SK-N-SH (cell line): ENCODE results near the gene ZNF438. TPM values are rescaled to one million over a fixed set of nuclear protein-coding genes. Genes with fewer than 3 reads are reported as not detected.

Experiments
- CTCF ChIA-PET: fragments of 300-600, 350-600 bp; formaldehyde crosslinking; extraction: SDS; loops from one replicate; lab custom pipeline; 2021; lab: Yijun Ruan, JAX
- POLR2A ChIA-PET: fragments of 350-600 bp; sonication (Branson Sonifier 250); formaldehyde crosslinking; extraction: SDS; loops from one replicate; lab custom pipeline; 2020; ENCODE audit warnings: antibody characterized with exemption, inconsistent platforms; lab: Yijun Ruan, JAX
- DNase-seq: peaks from one replicate; pipeline ENCODE4 v3.0.0; 2012
- H2AFZ ChIP-seq: fragments of 200-600 bp; sonication (generic); 2 replicates; pipeline ENCODE4 v1.8.1; 2016; ENCODE audit warnings: antibody characterized with exemption, mild to moderate bottlenecking, low read depth
- H3F3A ChIP-seq: fragments of 200-600 bp; sonication (generic); replicated peaks from 2 replicates; pipeline ENCODE3; 2016; ENCODE audit warnings: antibody characterized with exemption, mild to moderate bottlenecking; ENCODE audit not compliant: insufficient read depth
- H3K27ac ChIP-seq, 2 experiments: fragments of 200-500 bp in 1 of 2; fragments of 200-600 bp in 1 of 2; sonication (Bioruptor generic) in 1 of 2; sonication (generic), shearing (Covaris generic) in 1 of 2; 2 replicates each; pipeline versions ENCODE4 v1.5.1 to v1.6.1; 2014 to 2016; ENCODE audit warnings: low read depth in 2 of 2, inconsistent platforms in 1 of 2, low read length in 1 of 2, mild to moderate bottlenecking in 1 of 2, mixed read lengths in 1 of 2
- H3K27me3 ChIP-seq: fragments of 200-600 bp; sonication (generic), shearing (Covaris generic); 2 replicates; pipeline ENCODE4 v1.6.1; 2016; ENCODE audit warnings: mixed run types; ENCODE audit not compliant: insufficient read depth
- H3K36me3 ChIP-seq, 2 experiments: fragments of 200-500 bp in 1 of 2; fragments of 200-600 bp in 1 of 2; sonication (Bioruptor generic) in 1 of 2; sonication (generic) in 1 of 2; replicated peaks in 1 of 2; 2 replicates each; pipeline versions ENCODE3 to v1.5.1; 2014 to 2016; ENCODE audit warnings: low read length in 1 of 2, mild to moderate bottlenecking in 1 of 2; ENCODE audit not compliant: insufficient read depth in 2 of 2, control insufficient read depth in 1 of 2
- H3K4me1 ChIP-seq, 2 experiments: fragments of 200-500 bp in 1 of 2; fragments of 200-600 bp in 1 of 2; sonication (Bioruptor generic) in 1 of 2; sonication (generic), shearing (Covaris generic) in 1 of 2; 2 replicates each; pipeline versions ENCODE4 v1.5.1 to v1.6.1; 2014 to 2016; ENCODE audit warnings: low read depth in 1 of 2, low read length in 1 of 2, mixed run types in 1 of 2; ENCODE audit not compliant: insufficient read depth in 2 of 2, control insufficient read depth in 1 of 2
- H3K4me2 ChIP-seq: fragments of 200-600 bp; sonication (generic), shearing (Covaris generic); 2 replicates; pipeline ENCODE4 v1.6.1; 2017; ENCODE audit warnings: mixed run types
- H3K4me3 ChIP-seq, 2 experiments: fragments of 200-500 bp in 1 of 2; fragments of 200-600 bp in 1 of 2; sonication (Bioruptor generic) in 1 of 2; sonication (generic), shearing (Covaris generic) in 1 of 2; 2 replicates each; pipeline versions ENCODE4 v1.5.1 to v1.8.1; 2014 to 2016; ENCODE audit warnings: low read depth in 2 of 2, inconsistent platforms in 1 of 2, low read length in 1 of 2, mild to moderate bottlenecking in 1 of 2, mixed read lengths in 1 of 2, moderate library complexity in 1 of 2
- H3K79me2 ChIP-seq: fragments of 200-600 bp; sonication (generic); 2 replicates; pipeline ENCODE4 v1.8.1; 2017; ENCODE audit warnings: mild to moderate bottlenecking; ENCODE audit not compliant: insufficient read depth
- H3K9ac ChIP-seq: fragments of 200-600 bp; sonication (generic); 2 replicates; pipeline ENCODE4 v1.6.1; 2017; ENCODE audit warnings: mixed run types
- H3K9me2 ChIP-seq: fragments of 200-600 bp; sonication (generic); 2 replicates; pipeline ENCODE4 v1.6.1; 2017; ENCODE audit warnings: mixed run types
- H3K9me3 ChIP-seq: fragments of 200-600 bp; sonication (generic); 2 replicates; pipeline ENCODE4 v1.6.1; 2017; ENCODE audit warnings: mixed run types, mild to moderate bottlenecking, moderate library complexity
- H4K20me1 ChIP-seq: fragments of 200-600 bp; sonication (generic); 2 replicates; pipeline ENCODE4 v1.6.1; 2017; ENCODE audit warnings: mild to moderate bottlenecking, mixed run types; ENCODE audit not compliant: insufficient read depth
- EP300 ChIP-seq, 2 experiments: IDR thresholded peaks; 2 replicates each; pipeline versions ENCODE4 v1.4.0 to v1.6.1; 2012; ENCODE audit warnings: borderline replicate concordance in 1 of 2, low read depth in 1 of 2, low read length in 1 of 2
- EZH2phosphoT487 ChIP-seq: fragments of 200-600 bp; sonication (generic); IDR thresholded peaks from 2 replicates; pipeline ENCODE4 v1.6.1; 2017; ENCODE audit warnings: low read depth, mixed run types, mild to moderate bottlenecking, antibody characterized with exemption, moderate library complexity, borderline replicate concordance
- FOSL2 ChIP-seq: IDR thresholded peaks from 2 replicates; pipeline ENCODE4 v1.4.0; 2012; ENCODE audit warnings: low read depth, mild to moderate bottlenecking, moderate library complexity, borderline replicate concordance
- FOXM1 ChIP-seq: IDR thresholded peaks from 2 replicates; pipeline ENCODE4 v1.4.0; 2012; ENCODE audit warnings: low read depth, mild to moderate bottlenecking
- GATA2 ChIP-seq: sonication (generic); formaldehyde crosslinking; IDR thresholded peaks from 2 replicates; pipeline ENCODE4 v1.5.0; 2020; ENCODE audit warnings: mild to moderate bottlenecking, missing genetic modification reagents
- MEF2A ChIP-seq: IDR thresholded peaks from 2 replicates; pipeline ENCODE4 v1.4.0; 2012; ENCODE audit warnings: low read depth, borderline replicate concordance
- MXI1 ChIP-seq: IDR thresholded peaks from 2 replicates; pipeline ENCODE4 v1.6.1; 2012; ENCODE audit warnings: mild to moderate bottlenecking, low read depth, low read length, improper control_type of control experiment
- NFIC ChIP-seq: IDR thresholded peaks from 2 replicates; pipeline ENCODE4 v1.4.0; 2012; ENCODE audit warnings: borderline replicate concordance
- SMC3 ChIP-seq: IDR thresholded peaks from 2 replicates; pipeline ENCODE4 v1.6.1; 2012; ENCODE audit warnings: low read depth, low read length, improper control_type of control experiment
- TEAD4 ChIP-seq: IDR thresholded peaks from 2 replicates; pipeline ENCODE4 v1.4.0; 2012; ENCODE audit warnings: mild to moderate bottlenecking, borderline replicate concordance; ENCODE audit not compliant: insufficient read depth
- WGBS: methylation state at CpG from one replicate; pipeline ENCODE4 v1.1.6; 2017; ENCODE audit warnings: low lambda C conversion rate; 5-methylcytosine and 5-hydroxymethylcytosine counted together
- polyA plus RNA-seq, 3 experiments: library from polyadenylated mRNA; depleted of rRNA; stranded (reverse); fragments of >200 nt; gene quantifications; 2 replicates each; pipeline ENCODE4 v1.2.3, GENCODE V29; 2012
- TF ChIP-seq, protein P1 (sequence below): fragments of 200-600 bp; sonication (generic); IDR thresholded peaks from 2 replicates; pipeline ENCODE4 v1.6.1; 2017; ENCODE audit warnings: antibody characterized with exemption, mild to moderate bottlenecking, moderate library complexity
- TF ChIP-seq, protein P2 (sequence below): IDR thresholded peaks from 2 replicates; pipeline ENCODE4 v1.4.0; 2012; ENCODE audit warnings: low read depth, borderline replicate concordance
- TF ChIP-seq, protein P3 (sequence below): IDR thresholded peaks from 2 replicates; pipeline ENCODE4 v1.4.0; 2012; ENCODE audit warnings: low read depth, borderline replicate concordance
- TF ChIP-seq, protein P4 (sequence below): IDR thresholded peaks from 2 replicates; pipeline ENCODE4 v1.6.1; 2012; ENCODE audit warnings: mild to moderate bottlenecking, low read depth, low read length, moderate library complexity

ZNF438 gene
- polyA plus RNA-seq, 1 of the 3 experiments (the other 2 are of a cell fraction) = 2.1 TPM

DNA sequence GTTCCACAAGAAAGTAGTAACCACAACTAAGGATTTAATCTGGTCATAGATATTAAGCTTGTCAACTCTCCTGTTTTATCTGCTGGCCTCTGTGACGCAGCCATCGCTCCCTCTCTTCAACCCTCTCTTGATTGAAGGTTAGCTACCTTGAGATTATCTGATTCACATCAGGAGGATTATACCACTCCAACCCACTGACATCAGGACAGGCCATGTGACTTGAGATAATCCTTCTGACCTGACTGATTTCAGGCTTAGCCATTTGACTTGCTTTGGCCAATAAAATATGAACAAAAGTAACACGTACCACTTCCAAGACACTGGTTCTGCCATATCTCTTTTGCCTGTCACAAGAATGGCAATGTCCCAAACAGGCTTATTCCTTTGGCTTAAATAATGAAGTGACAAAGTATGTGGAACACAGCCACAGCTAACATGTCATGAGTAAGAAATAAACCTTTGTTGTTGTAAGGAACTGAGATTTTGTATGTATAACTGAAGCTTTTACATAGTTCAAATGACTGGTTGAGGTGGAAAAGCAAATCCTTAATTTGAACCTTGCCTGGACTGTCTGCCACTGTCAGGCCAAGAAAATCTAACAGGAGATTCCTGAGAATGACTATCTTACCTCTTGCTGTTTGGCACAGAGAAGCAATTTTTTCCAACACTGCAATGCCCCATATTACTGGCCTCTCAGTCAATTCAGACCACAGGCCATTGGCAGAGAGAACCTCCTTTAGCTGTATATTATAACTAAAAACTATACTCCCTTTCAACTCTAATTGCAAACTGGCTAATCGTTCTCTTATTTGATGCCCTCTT, 13.9 kb downstream of the ZNF438 start:
- H4K20me1 ChIP-seq = no peaks in the 10 kb centered on the region
- ChIA-PET CTCF (interaction anchor here (1.2 to 1.6 kb wide), 2 partner anchors 11 to 13 kb away, joined by 3 to 4 read pairs; partner anchors contain the start of gene ZNF438), POLR2A (no interaction called here)

More for the DNA sequence above, 13.9 kb downstream of the ZNF438 start:
- H3K9ac ChIP-seq = no peak overlapping the region
- no peak for DNase-seq
- H3K4me2 ChIP-seq = no peak overlapping the region
- TF ChIP-seq MEF2A (no peak), TEAD4 (no peak), EZH2phosphoT487 (no peak), SMC3 (no peak), FOXM1 (no peak), FOSL2 (no peak), MXI1 (no peak), GATA2 (CRISPR knock-in tag) (no peak), NFIC (no peak), EP300 (IDR thresholded peaks at IDR 0.05; ENCODE audit: borderline replicate concordance in 1 of 2, low read depth in 1 of 2, low read length in 1 of 2) (no peak)
- TF ChIP-seq, protein P1, sequence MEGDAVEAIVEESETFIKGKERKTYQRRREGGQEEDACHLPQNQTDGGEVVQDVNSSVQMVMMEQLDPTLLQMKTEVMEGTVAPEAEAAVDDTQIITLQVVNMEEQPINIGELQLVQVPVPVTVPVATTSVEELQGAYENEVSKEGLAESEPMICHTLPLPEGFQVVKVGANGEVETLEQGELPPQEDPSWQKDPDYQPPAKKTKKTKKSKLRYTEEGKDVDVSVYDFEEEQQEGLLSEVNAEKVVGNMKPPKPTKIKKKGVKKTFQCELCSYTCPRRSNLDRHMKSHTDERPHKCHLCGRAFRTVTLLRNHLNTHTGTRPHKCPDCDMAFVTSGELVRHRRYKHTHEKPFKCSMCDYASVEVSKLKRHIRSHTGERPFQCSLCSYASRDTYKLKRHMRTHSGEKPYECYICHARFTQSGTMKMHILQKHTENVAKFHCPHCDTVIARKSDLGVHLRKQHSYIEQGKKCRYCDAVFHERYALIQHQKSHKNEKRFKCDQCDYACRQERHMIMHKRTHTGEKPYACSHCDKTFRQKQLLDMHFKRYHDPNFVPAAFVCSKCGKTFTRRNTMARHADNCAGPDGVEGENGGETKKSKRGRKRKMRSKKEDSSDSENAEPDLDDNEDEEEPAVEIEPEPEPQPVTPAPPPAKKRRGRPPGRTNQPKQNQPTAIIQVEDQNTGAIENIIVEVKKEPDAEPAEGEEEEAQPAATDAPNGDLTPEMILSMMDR = no peak
- TF ChIP-seq, protein P2, sequence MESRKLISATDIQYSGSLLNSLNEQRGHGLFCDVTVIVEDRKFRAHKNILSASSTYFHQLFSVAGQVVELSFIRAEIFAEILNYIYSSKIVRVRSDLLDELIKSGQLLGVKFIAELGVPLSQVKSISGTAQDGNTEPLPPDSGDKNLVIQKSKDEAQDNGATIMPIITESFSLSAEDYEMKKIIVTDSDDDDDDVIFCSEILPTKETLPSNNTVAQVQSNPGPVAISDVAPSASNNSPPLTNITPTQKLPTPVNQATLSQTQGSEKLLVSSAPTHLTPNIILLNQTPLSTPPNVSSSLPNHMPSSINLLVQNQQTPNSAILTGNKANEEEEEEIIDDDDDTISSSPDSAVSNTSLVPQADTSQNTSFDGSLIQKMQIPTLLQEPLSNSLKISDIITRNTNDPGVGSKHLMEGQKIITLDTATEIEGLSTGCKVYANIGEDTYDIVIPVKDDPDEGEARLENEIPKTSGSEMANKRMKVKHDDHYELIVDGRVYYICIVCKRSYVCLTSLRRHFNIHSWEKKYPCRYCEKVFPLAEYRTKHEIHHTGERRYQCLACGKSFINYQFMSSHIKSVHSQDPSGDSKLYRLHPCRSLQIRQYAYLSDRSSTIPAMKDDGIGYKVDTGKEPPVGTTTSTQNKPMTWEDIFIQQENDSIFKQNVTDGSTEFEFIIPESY = no peak
- TF ChIP-seq, protein P3, sequence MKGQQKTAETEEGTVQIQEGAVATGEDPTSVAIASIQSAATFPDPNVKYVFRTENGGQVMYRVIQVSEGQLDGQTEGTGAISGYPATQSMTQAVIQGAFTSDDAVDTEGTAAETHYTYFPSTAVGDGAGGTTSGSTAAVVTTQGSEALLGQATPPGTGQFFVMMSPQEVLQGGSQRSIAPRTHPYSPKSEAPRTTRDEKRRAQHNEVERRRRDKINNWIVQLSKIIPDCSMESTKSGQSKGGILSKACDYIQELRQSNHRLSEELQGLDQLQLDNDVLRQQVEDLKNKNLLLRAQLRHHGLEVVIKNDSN = no peak
- TF ChIP-seq, protein P4, sequence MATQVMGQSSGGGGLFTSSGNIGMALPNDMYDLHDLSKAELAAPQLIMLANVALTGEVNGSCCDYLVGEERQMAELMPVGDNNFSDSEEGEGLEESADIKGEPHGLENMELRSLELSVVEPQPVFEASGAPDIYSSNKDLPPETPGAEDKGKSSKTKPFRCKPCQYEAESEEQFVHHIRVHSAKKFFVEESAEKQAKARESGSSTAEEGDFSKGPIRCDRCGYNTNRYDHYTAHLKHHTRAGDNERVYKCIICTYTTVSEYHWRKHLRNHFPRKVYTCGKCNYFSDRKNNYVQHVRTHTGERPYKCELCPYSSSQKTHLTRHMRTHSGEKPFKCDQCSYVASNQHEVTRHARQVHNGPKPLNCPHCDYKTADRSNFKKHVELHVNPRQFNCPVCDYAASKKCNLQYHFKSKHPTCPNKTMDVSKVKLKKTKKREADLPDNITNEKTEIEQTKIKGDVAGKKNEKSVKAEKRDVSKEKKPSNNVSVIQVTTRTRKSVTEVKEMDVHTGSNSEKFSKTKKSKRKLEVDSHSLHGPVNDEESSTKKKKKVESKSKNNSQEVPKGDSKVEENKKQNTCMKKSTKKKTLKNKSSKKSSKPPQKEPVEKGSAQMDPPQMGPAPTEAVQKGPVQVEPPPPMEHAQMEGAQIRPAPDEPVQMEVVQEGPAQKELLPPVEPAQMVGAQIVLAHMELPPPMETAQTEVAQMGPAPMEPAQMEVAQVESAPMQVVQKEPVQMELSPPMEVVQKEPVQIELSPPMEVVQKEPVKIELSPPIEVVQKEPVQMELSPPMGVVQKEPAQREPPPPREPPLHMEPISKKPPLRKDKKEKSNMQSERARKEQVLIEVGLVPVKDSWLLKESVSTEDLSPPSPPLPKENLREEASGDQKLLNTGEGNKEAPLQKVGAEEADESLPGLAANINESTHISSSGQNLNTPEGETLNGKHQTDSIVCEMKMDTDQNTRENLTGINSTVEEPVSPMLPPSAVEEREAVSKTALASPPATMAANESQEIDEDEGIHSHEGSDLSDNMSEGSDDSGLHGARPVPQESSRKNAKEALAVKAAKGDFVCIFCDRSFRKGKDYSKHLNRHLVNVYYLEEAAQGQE = no peak
- H3K9me3 ChIP-seq = no peaks in the 10 kb centered on the region
- no peaks in the 10 kb centered on the region for H3K36me3 ChIP-seq
- H3K27ac ChIP-seq = no peak overlapping the region
- H3F3A ChIP-seq = peaks cover 3% of the 10 kb centered on the region
- no peak overlapping the region for H2AFZ ChIP-seq
- 97% methylated on average over 4 of the region's 4 CpGs for WGBS
- no peaks in the 10 kb centered on the region for H3K79me2 ChIP-seq
- H3K9me2 ChIP-seq = no peaks in the 10 kb centered on the region
- H3K4me1 ChIP-seq = no peaks in the 10 kb centered on the region
- no peaks in the 10 kb centered on the region for H3K27me3 ChIP-seq
- no peak overlapping the region for H3K4me3 ChIP-seq
